HepG2 (cell line): ENCODE results near the gene SFTA2. TPM values are rescaled to one million over a fixed set of nuclear protein-coding genes. Genes with fewer than 3 reads are reported as not detected.

Experiments used
- BCL6 ChIP-seq: IDR thresholded peaks from 2 replicates; pipeline ENCODE4 v1.6.1; 2016; ENCODE audit warnings: missing genetic modification reagents, missing compliant biosample characterization
- CREM ChIP-seq, 2 experiments: sonication (generic) in 1 of 2; formaldehyde crosslinking in 1 of 2; IDR thresholded peaks; 2 replicates each; pipeline versions ENCODE4 v1.4.0 to v1.6.1; 2016 to 2020; ENCODE audit warnings: antibody characterized with exemption in 1 of 2, mild to moderate bottlenecking in 1 of 2, missing genetic modification reagents in 1 of 2
- MIXL1 ChIP-seq: IDR thresholded peaks from 2 replicates; pipeline ENCODE4 v1.6.1; 2016
- PAWR ChIP-seq: sonication (generic); formaldehyde crosslinking; IDR thresholded peaks from 2 replicates; pipeline ENCODE4 v1.4.0; 2020; ENCODE audit warnings: missing genetic modification reagents, mild to moderate bottlenecking, borderline replicate concordance
- RFXANK ChIP-seq: IDR thresholded peaks from 2 replicates; pipeline ENCODE4 v1.6.1; 2016
- ZFP36 ChIP-seq: fragments of 150-350 bp; IDR thresholded peaks from 2 replicates; pipeline ENCODE4 v1.6.1; 2018; ENCODE audit warnings: borderline replicate concordance, low read length, low read depth; ENCODE audit not compliant: partially characterized antibody
- ZFP36L1 ChIP-seq: sonication (generic); formaldehyde crosslinking; IDR thresholded peaks from 2 replicates; pipeline ENCODE4 v1.8.0; 2022; ENCODE audit warnings: mild to moderate bottlenecking, missing genetic modification reagents, moderate library complexity
- ZNF235 ChIP-seq: sonication (generic); formaldehyde crosslinking; IDR thresholded peaks from 2 replicates; pipeline ENCODE4 v1.8.1; 2023; ENCODE audit warnings: mild to moderate bottlenecking, missing genetic modification reagents, borderline replicate concordance
- ZNF670 ChIP-seq: sonication (generic); formaldehyde crosslinking; IDR thresholded peaks from 2 replicates; pipeline ENCODE4 v1.8.0; 2022; ENCODE audit warnings: mild to moderate bottlenecking, missing genetic modification reagents, borderline replicate concordance
- polyA plus RNA-seq, 8 experiments: library from polyadenylated mRNA; depleted of rRNA in 3 of 8; stranded (reverse) in 7 of 8; unstranded in 1 of 8; fragments of >200 nt; fragmentation: Illumina TruSeq in 4 of 8; extraction: Trizol in 4 of 8; gene quantifications; 2 replicates each; pipeline versions ENCODE4 v1.2.1 to v1.2.3, GENCODE V29; 2011 to 2016; ENCODE audit warnings: low read depth in 4 of 8, missing spikeins in 1 of 8, mixed read lengths in 1 of 8; ENCODE audit not compliant: insufficient read depth in 1 of 8
- total RNA-seq, 5 experiments: library from RNA; depleted of rRNA; stranded (reverse); fragments of >200 nt; fragmentation: Illumina TruSeq; extraction: Trizol; gene quantifications; 2 replicates each; pipeline ENCODE4 v1.2.3, GENCODE V29; 2016; ENCODE audit warnings: low read depth in 1 of 5
- TF ChIP-seq, protein P1 (sequence below), 2 experiments: IDR thresholded peaks; 2 replicates each; pipeline ENCODE4 v1.6.1; 2011 to 2012; ENCODE audit warnings: low read length in 2 of 2, borderline replicate concordance in 1 of 2, low read depth in 1 of 2, mild to moderate bottlenecking in 1 of 2, moderate library complexity in 1 of 2
- TF ChIP-seq, protein P2 (sequence below): sonication (generic); formaldehyde crosslinking; IDR thresholded peaks from 2 replicates; pipeline ENCODE4 v1.5.0; 2020; ENCODE audit warnings: mild to moderate bottlenecking, missing genetic modification reagents
- TF ChIP-seq, protein P3 (sequence below): sonication (generic); formaldehyde crosslinking; IDR thresholded peaks from 2 replicates; pipeline ENCODE4 v1.4.0; 2020; ENCODE audit warnings: mild to moderate bottlenecking, missing genetic modification reagents
- TF ChIP-seq, protein P4 (sequence below): sonication (generic); formaldehyde crosslinking; IDR thresholded peaks from 2 replicates; pipeline ENCODE4 v1.9.0; 2021; ENCODE audit warnings: missing genetic modification reagents, mild to moderate bottlenecking, borderline replicate concordance
- TF ChIP-seq, protein P5 (sequence below): sonication (generic); formaldehyde crosslinking; IDR thresholded peaks from 2 replicates; pipeline ENCODE4 v1.4.0; 2020; ENCODE audit warnings: mild to moderate bottlenecking, missing genetic modification reagents

SFTA2 gene
- total and polyA plus RNA-seq, 2 of the 13 experiments (the other 11 are each of a cell fraction or from before 2014, with no cell fraction given): not detected

DNA sequence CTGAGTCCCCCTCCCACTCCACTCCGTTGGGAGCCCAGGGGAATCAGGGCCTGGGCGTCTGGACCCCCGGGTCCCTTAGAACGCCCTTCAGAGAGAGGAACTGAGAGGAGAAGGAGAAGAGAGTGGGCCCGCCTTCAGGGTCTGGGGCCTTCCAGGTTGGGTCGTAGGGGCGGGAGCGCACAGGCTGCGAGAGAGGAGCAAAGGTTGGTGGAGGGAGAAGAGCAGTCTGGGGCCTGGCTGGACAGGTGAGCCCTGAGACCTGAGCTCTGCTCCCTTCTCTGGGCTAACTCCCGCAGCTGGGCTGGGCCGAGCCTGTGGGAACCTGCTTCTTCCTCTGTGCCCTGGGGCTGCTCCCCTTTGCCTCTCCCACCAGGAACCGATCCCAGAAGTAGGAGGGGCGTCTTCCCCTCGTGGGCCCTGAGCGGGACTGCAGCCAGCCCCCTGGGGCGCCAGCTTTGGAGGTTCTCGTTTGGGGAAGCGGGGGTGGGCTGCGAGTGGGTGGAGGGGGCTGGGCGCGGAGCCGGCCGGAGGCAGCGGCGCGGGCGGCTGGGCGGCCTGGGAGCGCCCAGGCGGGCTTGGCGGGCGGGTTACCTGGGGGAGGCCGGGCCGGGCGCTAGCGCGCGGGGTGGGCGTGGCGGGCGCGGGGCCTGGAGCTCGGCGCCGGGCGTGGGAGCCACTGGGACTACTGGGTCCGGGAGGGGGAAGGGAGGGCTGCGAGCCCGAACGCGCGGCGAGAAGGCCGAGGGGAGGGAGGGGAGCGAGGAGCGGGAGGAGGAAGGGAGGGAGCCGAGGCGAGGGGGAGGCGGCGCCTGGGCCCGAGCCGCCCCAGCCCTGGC, 48.1 kb downstream of the SFTA2 start, which contains the start of gene DDR1 (continued):
- TF ChIP-seq, protein P1, sequence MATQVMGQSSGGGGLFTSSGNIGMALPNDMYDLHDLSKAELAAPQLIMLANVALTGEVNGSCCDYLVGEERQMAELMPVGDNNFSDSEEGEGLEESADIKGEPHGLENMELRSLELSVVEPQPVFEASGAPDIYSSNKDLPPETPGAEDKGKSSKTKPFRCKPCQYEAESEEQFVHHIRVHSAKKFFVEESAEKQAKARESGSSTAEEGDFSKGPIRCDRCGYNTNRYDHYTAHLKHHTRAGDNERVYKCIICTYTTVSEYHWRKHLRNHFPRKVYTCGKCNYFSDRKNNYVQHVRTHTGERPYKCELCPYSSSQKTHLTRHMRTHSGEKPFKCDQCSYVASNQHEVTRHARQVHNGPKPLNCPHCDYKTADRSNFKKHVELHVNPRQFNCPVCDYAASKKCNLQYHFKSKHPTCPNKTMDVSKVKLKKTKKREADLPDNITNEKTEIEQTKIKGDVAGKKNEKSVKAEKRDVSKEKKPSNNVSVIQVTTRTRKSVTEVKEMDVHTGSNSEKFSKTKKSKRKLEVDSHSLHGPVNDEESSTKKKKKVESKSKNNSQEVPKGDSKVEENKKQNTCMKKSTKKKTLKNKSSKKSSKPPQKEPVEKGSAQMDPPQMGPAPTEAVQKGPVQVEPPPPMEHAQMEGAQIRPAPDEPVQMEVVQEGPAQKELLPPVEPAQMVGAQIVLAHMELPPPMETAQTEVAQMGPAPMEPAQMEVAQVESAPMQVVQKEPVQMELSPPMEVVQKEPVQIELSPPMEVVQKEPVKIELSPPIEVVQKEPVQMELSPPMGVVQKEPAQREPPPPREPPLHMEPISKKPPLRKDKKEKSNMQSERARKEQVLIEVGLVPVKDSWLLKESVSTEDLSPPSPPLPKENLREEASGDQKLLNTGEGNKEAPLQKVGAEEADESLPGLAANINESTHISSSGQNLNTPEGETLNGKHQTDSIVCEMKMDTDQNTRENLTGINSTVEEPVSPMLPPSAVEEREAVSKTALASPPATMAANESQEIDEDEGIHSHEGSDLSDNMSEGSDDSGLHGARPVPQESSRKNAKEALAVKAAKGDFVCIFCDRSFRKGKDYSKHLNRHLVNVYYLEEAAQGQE (IDR thresholded peaks at IDR 0.05; ENCODE audit: borderline replicate concordance in 1 of 2, low read depth in 1 of 2, low read length in 2 of 2): no peak
- TF ChIP-seq ZFP36L1 (CRISPR knock-in tag) (no peak), BCL6 (no peak), ZNF235 (CRISPR knock-in tag) (no peak), ZNF670 (CRISPR knock-in tag) (no peak), RFXANK (CRISPR knock-in tag) (no peak), CREM (IDR thresholded peaks at IDR 0.05) (no peak), CREM (CRISPR knock-in tag; IDR thresholded peaks at IDR 0.05) (no peak), MIXL1 (CRISPR knock-in tag) (no peak), ZFP36 (no peak), PAWR (CRISPR knock-in tag) (no peak)
- TF ChIP-seq, protein P2, sequence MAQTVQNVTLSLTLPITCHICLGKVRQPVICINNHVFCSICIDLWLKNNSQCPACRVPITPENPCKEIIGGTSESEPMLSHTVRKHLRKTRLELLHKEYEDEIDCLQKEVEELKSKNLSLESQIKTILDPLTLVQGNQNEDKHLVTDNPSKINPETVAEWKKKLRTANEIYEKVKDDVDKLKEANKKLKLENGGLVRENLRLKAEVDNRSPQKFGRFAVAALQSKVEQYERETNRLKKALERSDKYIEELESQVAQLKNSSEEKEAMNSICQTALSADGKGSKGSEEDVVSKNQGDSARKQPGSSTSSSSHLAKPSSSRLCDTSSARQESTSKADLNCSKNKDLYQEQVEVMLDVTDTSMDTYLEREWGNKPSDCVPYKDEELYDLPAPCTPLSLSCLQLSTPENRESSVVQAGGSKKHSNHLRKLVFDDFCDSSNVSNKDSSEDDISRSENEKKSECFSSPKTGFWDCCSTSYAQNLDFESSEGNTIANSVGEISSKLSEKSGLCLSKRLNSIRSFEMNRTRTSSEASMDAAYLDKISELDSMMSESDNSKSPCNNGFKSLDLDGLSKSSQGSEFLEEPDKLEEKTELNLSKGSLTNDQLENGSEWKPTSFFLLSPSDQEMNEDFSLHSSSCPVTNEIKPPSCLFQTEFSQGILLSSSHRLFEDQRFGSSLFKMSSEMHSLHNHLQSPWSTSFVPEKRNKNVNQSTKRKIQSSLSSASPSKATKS (CRISPR knock-in tag): no peak
- TF ChIP-seq, protein P3, sequence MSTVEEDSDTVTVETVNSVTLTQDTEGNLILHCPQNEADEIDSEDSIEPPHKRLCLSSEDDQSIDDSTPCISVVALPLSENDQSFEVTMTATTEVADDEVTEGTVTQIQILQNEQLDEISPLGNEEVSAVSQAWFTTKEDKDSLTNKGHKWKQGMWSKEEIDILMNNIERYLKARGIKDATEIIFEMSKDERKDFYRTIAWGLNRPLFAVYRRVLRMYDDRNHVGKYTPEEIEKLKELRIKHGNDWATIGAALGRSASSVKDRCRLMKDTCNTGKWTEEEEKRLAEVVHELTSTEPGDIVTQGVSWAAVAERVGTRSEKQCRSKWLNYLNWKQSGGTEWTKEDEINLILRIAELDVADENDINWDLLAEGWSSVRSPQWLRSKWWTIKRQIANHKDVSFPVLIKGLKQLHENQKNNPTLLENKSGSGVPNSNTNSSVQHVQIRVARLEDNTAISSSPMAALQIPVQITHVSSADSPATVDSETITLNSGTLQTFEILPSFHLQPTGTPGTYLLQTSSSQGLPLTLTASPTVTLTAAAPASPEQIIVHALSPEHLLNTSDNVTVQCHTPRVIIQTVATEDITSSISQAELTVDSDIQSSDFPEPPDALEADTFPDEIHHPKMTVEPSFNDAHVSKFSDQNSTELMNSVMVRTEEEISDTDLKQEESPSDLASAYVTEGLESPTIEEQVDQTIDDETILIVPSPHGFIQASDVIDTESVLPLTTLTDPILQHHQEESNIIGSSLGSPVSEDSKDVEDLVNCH (CRISPR knock-in tag): no peak
- TF ChIP-seq, protein P4, sequence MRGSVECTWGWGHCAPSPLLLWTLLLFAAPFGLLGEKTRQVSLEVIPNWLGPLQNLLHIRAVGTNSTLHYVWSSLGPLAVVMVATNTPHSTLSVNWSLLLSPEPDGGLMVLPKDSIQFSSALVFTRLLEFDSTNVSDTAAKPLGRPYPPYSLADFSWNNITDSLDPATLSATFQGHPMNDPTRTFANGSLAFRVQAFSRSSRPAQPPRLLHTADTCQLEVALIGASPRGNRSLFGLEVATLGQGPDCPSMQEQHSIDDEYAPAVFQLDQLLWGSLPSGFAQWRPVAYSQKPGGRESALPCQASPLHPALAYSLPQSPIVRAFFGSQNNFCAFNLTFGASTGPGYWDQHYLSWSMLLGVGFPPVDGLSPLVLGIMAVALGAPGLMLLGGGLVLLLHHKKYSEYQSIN (CRISPR knock-in tag): no peak
- TF ChIP-seq, protein P5, sequence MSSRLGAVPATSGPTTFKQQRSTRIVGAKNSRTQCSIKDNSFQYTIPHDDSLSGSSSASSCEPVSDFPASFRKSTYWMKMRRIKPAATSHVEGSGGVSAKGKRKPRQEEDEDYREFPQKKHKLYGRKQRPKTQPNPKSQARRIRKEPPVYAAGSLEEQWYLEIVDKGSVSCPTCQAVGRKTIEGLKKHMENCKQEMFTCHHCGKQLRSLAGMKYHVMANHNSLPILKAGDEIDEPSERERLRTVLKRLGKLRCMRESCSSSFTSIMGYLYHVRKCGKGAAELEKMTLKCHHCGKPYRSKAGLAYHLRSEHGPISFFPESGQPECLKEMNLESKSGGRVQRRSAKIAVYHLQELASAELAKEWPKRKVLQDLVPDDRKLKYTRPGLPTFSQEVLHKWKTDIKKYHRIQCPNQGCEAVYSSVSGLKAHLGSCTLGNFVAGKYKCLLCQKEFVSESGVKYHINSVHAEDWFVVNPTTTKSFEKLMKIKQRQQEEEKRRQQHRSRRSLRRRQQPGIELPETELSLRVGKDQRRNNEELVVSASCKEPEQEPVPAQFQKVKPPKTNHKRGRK: no peak
